ENCODE results near the gene TGFB2. TPM values are rescaled to one million over a fixed set of nuclear protein-coding genes. Genes with fewer than 3 reads are reported as not detected.
"Not testable (repeated sequence)": the region's sequence is repeated elsewhere in the genome, so short reads cannot be mapped to it uniquely, and the experiment has no call there.

The TGFB2 gene
- total RNA-seq (2014; rRNA removed; shearing (Covaris generic)), result 14.7 and 18.7 TPM in 2 replicates

GRCh38 chr1:218344814-218345672 is at the start of gene TGFB2:
Gene TGFB2, plus strand, starts transcription at chr1:218345336. Its CDS starts 1,366 bp downstream, at chr1:218346702.
- DNase-seq (ENCODE audit: low spot score), result peak; percentile 81

- DNase-seq (ENCODE audit: low spot score), result no peak
These were observed 49.0 kb upstream of the TGFB2 start for GRCh38 chr1:218296162-218296561.

DNA sequence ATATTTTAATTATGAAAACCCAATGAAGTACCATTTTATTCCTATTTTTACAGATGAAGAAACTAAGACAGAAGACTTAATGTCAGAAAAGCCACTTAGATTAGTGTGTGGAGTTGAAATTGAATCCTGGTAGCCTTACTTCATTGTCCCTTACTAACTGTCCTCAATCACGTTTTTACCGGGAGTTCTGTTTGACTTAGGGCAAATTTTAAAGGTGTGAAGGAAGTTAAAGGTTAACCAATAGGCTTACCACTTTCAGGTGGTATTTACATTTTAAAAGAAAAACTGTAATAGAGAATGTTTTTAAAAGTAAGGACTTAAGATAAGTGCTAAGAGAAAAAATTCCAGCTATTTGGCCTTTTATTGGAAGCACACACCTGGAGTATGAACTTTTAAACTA is 47.7 kb upstream of the TGFB2 start:
- no peak for DNase-seq (ENCODE audit: low spot score)

DNA sequence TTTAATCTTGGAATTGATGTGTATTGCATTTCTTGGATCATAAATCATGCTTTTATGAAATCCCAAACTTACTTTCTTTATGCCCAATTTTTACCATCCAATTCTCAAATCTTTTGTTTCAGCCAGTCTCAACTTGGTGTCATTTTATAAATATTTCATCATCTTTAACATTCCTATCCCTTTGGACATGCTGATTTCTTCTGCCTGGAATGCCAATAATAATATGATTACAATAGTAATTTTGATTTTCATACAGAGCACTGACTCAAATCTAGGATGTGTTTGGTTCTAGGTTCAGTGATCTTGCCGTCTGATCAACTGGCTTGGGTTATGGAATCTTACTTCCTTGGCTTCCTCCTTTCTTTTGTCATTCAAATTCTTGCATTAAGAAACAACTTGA is 47.3 kb upstream of the TGFB2 start:
- DNase-seq (ENCODE audit: low spot score), result no peak

DNA sequence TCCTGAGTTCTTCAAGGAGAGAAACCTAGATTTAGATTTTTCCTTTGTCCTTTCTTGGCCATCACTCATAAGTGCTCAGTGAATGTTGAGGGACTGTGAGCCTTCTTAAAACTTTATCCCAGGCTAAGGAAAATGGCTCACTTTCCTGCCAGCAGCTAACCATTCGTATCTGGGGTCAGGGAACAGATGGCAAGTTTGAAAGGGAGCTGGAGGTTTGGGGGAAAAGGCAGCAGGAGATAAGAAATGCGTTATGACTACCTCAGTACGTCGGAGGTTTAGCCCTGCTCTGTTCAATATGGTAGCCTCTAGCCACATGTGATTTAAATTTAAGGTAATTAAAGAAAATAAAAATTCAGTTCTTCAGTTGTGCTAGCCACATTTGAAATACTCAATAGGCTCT is 46.7 kb upstream of the TGFB2 start:
- DNase-seq (ENCODE audit: low spot score), result no peak

GRCh38 chr1:218299416-218299815 is 45.7 kb upstream of the TGFB2 start:
- peak; percentile 47 for DNase-seq (ENCODE audit: low spot score)

DNA sequence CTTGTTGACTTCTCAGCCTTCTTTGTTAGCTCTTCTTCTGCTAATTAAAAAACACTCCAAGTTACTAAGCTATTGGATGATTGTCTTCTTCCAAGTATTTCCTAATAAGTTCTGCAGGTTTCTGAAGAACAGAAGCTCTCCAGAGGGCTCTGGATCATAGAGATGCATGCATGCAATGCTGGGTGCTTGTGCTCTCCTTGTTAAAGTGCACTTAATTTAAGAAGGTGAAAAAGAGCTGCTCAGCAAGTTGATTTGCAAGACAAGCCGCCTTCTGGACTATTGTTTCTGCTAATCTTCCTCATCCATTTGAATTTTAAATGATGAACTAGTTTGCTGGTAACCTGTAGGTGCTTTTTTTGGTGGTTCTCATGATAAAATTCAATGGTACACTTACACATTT is 43.9 kb upstream of the TGFB2 start:
- no peak for DNase-seq (ENCODE audit: low spot score)

GRCh38 chr1:218302155-218302554 is 43.0 kb upstream of the TGFB2 start:
- no peak for DNase-seq (ENCODE audit: low spot score)

GRCh38 chr1:218303176-218303879 is 41.8 kb upstream of the TGFB2 start:
- DNase-seq (ENCODE audit: low spot score), result no peak

GRCh38 chr1:218304281-218305039 is 40.7 kb upstream of the TGFB2 start:
- DNase-seq (ENCODE audit: low spot score), result peak; percentile 52

- no peak for DNase-seq (ENCODE audit: low spot score)
These were observed 39.6 kb upstream of the TGFB2 start for GRCh38 chr1:218305472-218306064.

DNA sequence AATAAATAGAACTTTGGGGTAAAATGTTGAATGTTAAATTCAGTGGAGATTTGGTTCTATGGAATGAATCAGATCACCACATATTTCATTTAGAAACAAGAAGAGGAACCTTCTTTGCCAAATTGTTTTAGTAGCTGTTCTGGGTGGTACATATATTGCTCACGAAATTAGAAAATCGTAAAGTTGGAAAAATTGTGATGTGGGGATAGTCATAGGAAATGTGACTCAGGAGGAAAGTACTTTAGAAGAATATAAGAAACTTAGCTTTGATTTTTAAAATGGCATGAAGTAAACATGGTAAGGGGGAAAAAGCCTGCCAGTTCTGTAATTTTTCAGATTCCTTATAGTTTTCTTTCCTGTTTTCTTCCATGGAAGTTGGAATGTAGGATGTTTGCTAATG is 32.6 kb upstream of the TGFB2 start:
- DNase-seq (ENCODE audit: low spot score), result no peak

- DNase-seq (ENCODE audit: low spot score), result no peak
These were observed 30.8 kb upstream of the TGFB2 start for GRCh38 chr1:218314316-218314715.

DNA sequence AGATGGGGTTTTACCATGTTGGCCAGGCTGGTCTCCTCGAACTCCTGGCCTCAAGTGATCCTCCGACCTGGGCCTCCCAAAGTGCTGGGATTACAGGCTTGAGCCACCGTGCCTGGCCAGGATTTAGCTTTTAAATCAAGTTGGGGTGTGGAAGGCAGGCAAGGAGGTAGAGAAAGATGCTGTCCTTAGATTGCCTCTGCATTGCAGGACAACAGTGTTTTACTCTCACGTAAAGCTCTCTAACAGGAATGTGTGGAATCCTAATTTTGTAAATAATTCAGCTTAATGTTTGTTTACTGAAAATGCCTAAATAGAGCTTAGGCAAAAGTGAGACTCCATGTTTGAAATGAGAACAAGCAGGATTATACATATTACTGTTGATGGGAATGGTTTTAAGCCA is 29.5 kb upstream of the TGFB2 start:
- DNase-seq (ENCODE audit: low spot score), result peak; percentile 23

- DNase-seq (ENCODE audit: low spot score), result no peak
These were observed 28.1 kb upstream of the TGFB2 start for GRCh38 chr1:218317061-218317460.

- DNase-seq (ENCODE audit: low spot score), result not testable (repeated sequence)
These were observed 25.0 kb upstream of the TGFB2 start for GRCh38 chr1:218320182-218320581.

- no peak for DNase-seq (ENCODE audit: low spot score)
These were observed 22.4 kb upstream of the TGFB2 start for GRCh38 chr1:218322762-218323161.

GRCh38 chr1:218323568-218324225 is 21.4 kb upstream of the TGFB2 start:
- DNase-seq (ENCODE audit: low spot score), result no peak

DNA sequence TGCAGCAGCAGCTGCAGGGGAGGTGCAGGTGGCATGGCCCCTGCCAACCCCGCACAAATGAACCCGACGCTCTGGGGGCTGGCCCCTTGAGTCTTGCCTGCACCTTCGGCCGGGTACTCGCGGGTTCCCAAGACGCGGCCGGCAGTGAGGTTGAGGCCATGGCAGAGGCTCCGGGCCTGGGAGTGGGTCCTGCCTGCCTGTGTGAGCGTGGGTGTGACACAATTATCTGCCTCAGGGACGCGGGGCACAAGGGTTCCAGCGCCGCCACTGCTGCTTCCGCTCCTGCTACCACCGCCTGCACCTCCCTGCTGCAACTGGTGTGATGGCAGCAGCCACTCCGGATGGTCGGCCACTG is 20.9 kb upstream of the TGFB2 start:
- no peak for DNase-seq (ENCODE audit: low spot score)

GRCh38 chr1:218328769-218329168 is 16.4 kb upstream of the TGFB2 start:
- DNase-seq (ENCODE audit: low spot score), result no peak

DNA sequence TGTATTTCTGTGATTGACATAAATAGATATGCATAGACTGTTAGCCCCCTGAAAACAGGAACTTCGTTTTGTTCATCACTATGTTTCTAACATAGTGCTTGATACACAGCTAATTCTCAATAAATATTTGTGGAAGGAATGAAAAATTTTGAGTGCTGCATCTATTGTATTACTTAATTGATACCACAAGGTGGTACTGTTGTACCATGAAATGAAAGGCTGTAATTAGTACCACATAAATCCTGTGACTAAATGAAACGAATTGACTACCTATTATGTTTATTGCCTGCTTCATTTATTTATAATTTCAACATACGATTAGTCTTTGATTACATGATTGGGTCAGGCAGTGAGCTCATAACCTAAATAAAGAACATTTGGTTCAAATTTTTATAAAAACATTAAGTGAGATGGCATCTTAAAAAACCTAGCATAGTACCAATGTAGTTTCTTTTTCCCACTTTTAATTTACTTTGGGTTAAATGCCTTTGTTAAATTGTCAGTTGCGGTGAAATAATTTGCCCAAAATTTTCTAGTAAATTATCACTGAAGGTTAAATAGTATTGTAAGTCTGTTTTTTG is 15.0 kb upstream of the TGFB2 start:
- peak; percentile 49 for DNase-seq (ENCODE audit: low spot score)
